BJ (cell line): ENCODE measurements around the gene MCM8. TPM values are rescaled to one million over a fixed set of nuclear protein-coding genes. Genes with fewer than 3 reads are reported as not detected.

Experiments
- CTCF ChIA-PET: fragments of 350-600 bp; formaldehyde crosslinking; extraction: SDS; loops from one replicate; lab custom pipeline; 2021; ENCODE audit warnings: antibody characterized with exemption, inconsistent platforms; lab: Yijun Ruan, JAX
- POLR2A ChIA-PET: fragments of 300-600 bp; sonication (Branson Sonifier 250); formaldehyde crosslinking; extraction: SDS; loops from one replicate; lab custom pipeline; 2021; ENCODE audit warnings: antibody characterized with exemption; lab: Charles Lee
- DNase-seq: peaks from one replicate; pipeline ENCODE4 v3.0.0-alpha.2; 2011; ENCODE audit warnings: low read depth
- H3K27me3 ChIP-seq: 2 replicates; pipeline ENCODE4 v1.6.0; 2011; ENCODE audit warnings: low read length; ENCODE audit not compliant: control insufficient read depth, insufficient read depth
- H3K36me3 ChIP-seq: 2 replicates; pipeline ENCODE4 v1.5.1; 2011; ENCODE audit warnings: low read length; ENCODE audit not compliant: control insufficient read depth, insufficient read depth
- H3K4me3 ChIP-seq: 2 replicates; pipeline ENCODE4 v1.5.1; 2011; ENCODE audit warnings: low read depth, mild to moderate bottlenecking, control low read depth, low read length
- polyA plus RNA-seq: library from polyadenylated mRNA; depleted of rRNA; stranded (reverse); fragments of >200 nt; gene quantifications from 2 replicates; pipeline ENCODE4 v1.2.3, GENCODE V29; 2011
- TF ChIP-seq, protein P1 (sequence below): IDR thresholded peaks from 2 replicates; pipeline ENCODE4 v1.5.1; 2011; ENCODE audit warnings: low read depth, mild to moderate bottlenecking, control low read depth, inconsistent platforms, low read length, moderate library complexity; ENCODE audit not compliant: insufficient read depth

Gene MCM8
- polyA plus RNA-seq, 1 experiment = 2.7 TPM

DNA sequence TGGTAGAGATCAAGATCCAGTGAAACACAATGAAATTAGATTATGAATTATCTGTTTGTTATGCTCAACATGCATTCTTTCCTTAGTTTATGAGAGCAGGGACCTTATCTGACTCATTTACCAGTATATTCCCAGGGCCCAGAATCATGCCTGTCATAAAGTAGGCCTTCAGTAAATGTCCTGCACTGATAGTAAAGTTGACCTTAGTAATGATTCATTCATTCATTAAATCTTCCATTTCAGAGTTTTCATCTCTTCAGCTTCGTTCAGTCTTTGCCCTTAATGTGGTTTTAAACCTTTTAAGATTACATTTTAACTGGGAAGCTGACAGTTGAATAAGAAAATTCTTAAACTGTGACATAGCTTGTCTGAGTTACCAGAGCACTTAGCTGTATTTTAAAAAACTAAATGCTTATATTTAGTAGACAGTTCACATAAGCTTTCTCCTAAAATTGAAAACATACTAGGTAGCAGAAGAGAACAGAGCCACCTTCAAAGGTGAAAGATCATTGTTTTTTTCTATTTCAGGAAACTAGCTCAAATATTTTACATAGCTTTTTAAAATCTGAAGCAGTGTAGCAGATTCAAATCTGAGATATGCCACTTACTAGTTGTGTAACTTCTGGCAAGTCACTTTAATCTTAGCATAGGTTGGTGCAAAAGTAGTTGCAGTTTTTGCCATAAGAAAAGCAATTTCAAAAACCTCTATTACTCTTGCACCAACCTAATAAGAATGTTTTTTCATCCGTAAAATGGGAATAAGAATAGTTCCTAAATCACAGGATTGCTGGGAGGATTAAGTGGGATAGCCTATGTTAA, 41.4 kb downstream of the MCM8 start:
- no peaks in the 10 kb centered on the region for H3K27me3 ChIP-seq
- no peaks in the 10 kb centered on the region for H3K36me3 ChIP-seq
- no peak overlapping the region for H3K4me3 ChIP-seq
- POLR2A ChIA-PET = no interaction called here
- CTCF ChIA-PET = interaction anchor here (1.8 kb wide), 1 partner anchor 463 kb away, joined by 7 read pairs; no protein-coding TSS in a partner anchor
- TF ChIP-seq, protein P1, sequence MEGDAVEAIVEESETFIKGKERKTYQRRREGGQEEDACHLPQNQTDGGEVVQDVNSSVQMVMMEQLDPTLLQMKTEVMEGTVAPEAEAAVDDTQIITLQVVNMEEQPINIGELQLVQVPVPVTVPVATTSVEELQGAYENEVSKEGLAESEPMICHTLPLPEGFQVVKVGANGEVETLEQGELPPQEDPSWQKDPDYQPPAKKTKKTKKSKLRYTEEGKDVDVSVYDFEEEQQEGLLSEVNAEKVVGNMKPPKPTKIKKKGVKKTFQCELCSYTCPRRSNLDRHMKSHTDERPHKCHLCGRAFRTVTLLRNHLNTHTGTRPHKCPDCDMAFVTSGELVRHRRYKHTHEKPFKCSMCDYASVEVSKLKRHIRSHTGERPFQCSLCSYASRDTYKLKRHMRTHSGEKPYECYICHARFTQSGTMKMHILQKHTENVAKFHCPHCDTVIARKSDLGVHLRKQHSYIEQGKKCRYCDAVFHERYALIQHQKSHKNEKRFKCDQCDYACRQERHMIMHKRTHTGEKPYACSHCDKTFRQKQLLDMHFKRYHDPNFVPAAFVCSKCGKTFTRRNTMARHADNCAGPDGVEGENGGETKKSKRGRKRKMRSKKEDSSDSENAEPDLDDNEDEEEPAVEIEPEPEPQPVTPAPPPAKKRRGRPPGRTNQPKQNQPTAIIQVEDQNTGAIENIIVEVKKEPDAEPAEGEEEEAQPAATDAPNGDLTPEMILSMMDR = no peak
- DNase-seq = peak; percentile 61

DNA sequence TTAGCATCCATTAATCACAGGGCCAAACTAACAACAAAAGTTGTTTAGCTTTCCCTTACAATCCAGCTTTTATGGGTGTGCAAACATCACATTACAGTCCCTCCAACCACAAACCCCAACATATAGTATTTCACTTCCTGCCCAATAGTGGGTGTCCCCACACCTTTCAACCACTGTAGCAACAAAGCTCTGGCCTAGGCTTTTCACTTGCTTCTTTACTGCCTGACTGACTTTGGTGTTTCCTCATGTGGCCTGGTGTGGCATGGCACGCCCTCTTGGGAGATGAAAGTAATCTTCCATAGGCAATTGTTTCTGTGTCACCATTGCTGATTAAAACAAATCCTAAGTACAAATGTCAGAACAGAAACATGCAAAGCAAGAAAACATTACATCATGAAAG, 46.3 kb downstream of the MCM8 start:
- H3K4me3 ChIP-seq = no peak overlapping the region
- POLR2A ChIA-PET = no interaction called here
- no peaks in the 10 kb centered on the region for H3K36me3 ChIP-seq
- no peaks in the 10 kb centered on the region for H3K27me3 ChIP-seq
- no peak for DNase-seq
- TF ChIP-seq, protein P1 = no peak
- CTCF ChIA-PET = interaction anchor here (1.2 kb wide), 1 partner anchor 468 kb away, joined by 3 read pairs; no protein-coding TSS in a partner anchor

DNA sequence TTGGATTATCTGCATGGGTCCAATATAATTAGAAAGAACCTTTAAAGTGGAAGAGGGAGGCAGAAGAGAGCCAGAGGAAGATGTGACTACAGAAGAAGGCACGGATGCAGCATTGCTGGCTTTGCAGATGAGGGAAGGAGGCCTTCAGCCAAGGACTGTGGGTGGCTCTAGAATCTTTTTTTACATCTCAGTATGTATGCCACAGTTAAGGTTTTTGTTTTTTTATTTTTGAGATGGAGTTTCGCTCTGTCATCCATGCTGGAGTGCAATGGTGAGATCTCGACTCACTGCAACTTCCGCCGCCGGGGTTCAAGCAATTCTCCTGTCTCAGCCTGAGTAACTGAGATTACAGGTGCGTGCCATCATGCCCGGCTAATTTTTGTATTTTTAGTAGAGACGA, 49.3 kb downstream of the MCM8 start:
- DNase-seq = no peak
- TF ChIP-seq, protein P1 = no peak
- Histone ChIP-seq H3K4me3 (no peak overlapping the region), H3K36me3 (no peaks in the 10 kb centered on the region), H3K27me3 (no peaks in the 10 kb centered on the region)
- ChIA-PET POLR2A (no interaction called here), CTCF (no interaction called here)

DNA sequence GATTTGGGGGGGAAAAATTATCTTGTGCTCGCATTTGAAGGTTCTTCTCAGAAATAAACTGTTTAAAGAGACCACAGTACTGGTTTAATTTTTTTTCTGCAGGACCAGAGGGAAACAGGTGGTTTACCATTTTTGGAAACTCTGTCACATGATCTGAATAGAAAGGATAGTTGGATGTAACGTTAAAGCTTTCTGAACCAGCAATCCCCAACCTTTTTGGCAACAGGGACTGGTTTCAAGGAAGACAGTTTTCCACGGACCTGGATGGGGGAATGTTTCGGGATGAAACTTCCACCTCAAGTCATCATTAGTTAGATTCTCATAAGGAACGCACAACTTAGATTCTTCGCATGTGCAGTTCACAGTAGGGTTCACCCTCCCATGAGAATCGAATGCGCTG, 50.4 kb downstream of the MCM8 start:
- POLR2A ChIA-PET = no interaction called here
- H3K4me3 ChIP-seq = no peak overlapping the region
- DNase-seq = no peak
- H3K27me3 ChIP-seq = no peaks in the 10 kb centered on the region
- TF ChIP-seq, protein P1 = no peak
- CTCF ChIA-PET = interaction anchor here (0.6 to 2.1 kb wide), 5 partner anchors 8 to 471 kb away, joined by 3 to 8 read pairs (median 3); no protein-coding TSS in a partner anchor
- no peaks in the 10 kb centered on the region for H3K36me3 ChIP-seq

DNA sequence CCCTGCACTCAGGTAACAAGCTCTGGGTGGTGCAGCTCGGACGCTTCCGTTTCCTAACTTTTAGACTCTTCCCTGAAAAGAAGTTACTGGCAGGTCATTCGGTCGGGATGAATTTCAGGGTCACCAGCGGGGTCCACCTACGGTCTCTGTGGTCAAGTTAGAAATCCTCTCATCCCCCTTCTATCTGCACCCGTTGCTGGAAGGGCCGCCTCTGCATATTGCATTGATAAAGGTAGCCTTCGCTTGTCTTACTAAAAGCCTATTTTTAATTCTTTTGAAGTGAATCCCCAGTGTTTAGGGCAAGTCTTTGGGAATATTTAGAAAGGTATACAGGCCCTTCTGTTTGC, 56.1 kb downstream of the MCM8 start:
- no peaks in the 10 kb centered on the region for H3K27me3 ChIP-seq
- TF ChIP-seq, protein P1 = no peak
- POLR2A ChIA-PET = no interaction called here
- H3K36me3 ChIP-seq = peaks cover 3% of the 10 kb centered on the region
- peak overlapping the region; percentile 83 for H3K4me3 ChIP-seq
- DNase-seq = no peak
- CTCF ChIA-PET = interaction anchor here (1.0 kb wide), 1 partner anchor 478 kb away, joined by 3 read pairs; no protein-coding TSS in a partner anchor
